Measurements from ENCODE around the gene OBSCN.

OBSCN gene

GRCh38 chr1:228318823-228319241, 111.0 kb downstream of the OBSCN start:
- in situ Hi-C loops (cut with HindIII; ENCODE audit: low pct_ligation_motif_present, low pct_unique_long_range_greater_than_20kb, low sequenced_read_pairs), result no loop called here
- DNase-seq, result no peak

- in situ Hi-C loops (cut with HindIII; ENCODE audit: low pct_ligation_motif_present, low pct_unique_long_range_greater_than_20kb, low sequenced_read_pairs), result no loop called here
- DNase-seq, result no peak
Measured at GRCh38 chr1:228319352-228320088, 111.7 kb downstream of the OBSCN start.

GRCh38 chr1:228320394-228320793, 112.5 kb downstream of the OBSCN start:
- in situ Hi-C loops (cut with HindIII; ENCODE audit: low pct_ligation_motif_present, low pct_unique_long_range_greater_than_20kb, low sequenced_read_pairs), result no loop called here
- no peak for DNase-seq

- in situ Hi-C loops (cut with HindIII; ENCODE audit: low pct_ligation_motif_present, low pct_unique_long_range_greater_than_20kb, low sequenced_read_pairs), result no loop called here
- no peak for DNase-seq
Measured at GRCh38 chr1:228321435-228321834, 113.6 kb downstream of the OBSCN start.

- no peak for DNase-seq
- in situ Hi-C loops (cut with HindIII; ENCODE audit: low pct_ligation_motif_present, low pct_unique_long_range_greater_than_20kb, low sequenced_read_pairs), result no loop called here
Measured at GRCh38 chr1:228321895-228322294, 114.1 kb downstream of the OBSCN start.

- in situ Hi-C loops (cut with HindIII; ENCODE audit: low pct_ligation_motif_present, low pct_unique_long_range_greater_than_20kb, low sequenced_read_pairs), result no loop called here
- no peak for DNase-seq
Measured at GRCh38 chr1:228323401-228323800, 115.6 kb downstream of the OBSCN start.

GRCh38 chr1:228325267-228325666, 117.4 kb downstream of the OBSCN start:
- in situ Hi-C loops (cut with HindIII; ENCODE audit: low pct_ligation_motif_present, low pct_unique_long_range_greater_than_20kb, low sequenced_read_pairs), result no loop called here

GRCh38 chr1:228329887-228330286, 122.0 kb downstream of the OBSCN start:
- no peak for DNase-seq

More at GRCh38 chr1:228325267-228325666, 117.4 kb downstream of the OBSCN start:
- no peak for DNase-seq

GRCh38 chr1:228332797-228333738, 125.2 kb downstream of the OBSCN start:
- in situ Hi-C loops (cut with HindIII; ENCODE audit: low pct_ligation_motif_present, low pct_unique_long_range_greater_than_20kb, low sequenced_read_pairs), result no loop called here
- DNase-seq, result no peak

More at GRCh38 chr1:228329887-228330286, 122.0 kb downstream of the OBSCN start:
- in situ Hi-C loops (cut with HindIII; ENCODE audit: low pct_ligation_motif_present, low pct_unique_long_range_greater_than_20kb, low sequenced_read_pairs), result no loop called here

- no peak for DNase-seq
- in situ Hi-C loops (cut with HindIII; ENCODE audit: low pct_ligation_motif_present, low pct_unique_long_range_greater_than_20kb, low sequenced_read_pairs), result no loop called here
Measured at GRCh38 chr1:228333739-228334115, 125.9 kb downstream of the OBSCN start.

GRCh38 chr1:228334226-228334935, 126.5 kb downstream of the OBSCN start:
- in situ Hi-C loops (cut with HindIII; ENCODE audit: low pct_ligation_motif_present, low pct_unique_long_range_greater_than_20kb, low sequenced_read_pairs), result no loop called here
- DNase-seq, result no peak

GRCh38 chr1:228334954-228335353, 127.1 kb downstream of the OBSCN start:
- in situ Hi-C loops (cut with HindIII; ENCODE audit: low pct_ligation_motif_present, low pct_unique_long_range_greater_than_20kb, low sequenced_read_pairs), result no loop called here
- no peak for DNase-seq

GRCh38 chr1:228335406-228336307, 127.8 kb downstream of the OBSCN start:
- no peak for DNase-seq
- in situ Hi-C loops (cut with HindIII; ENCODE audit: low pct_ligation_motif_present, low pct_unique_long_range_greater_than_20kb, low sequenced_read_pairs), result no loop called here

- in situ Hi-C loops (cut with HindIII; ENCODE audit: low pct_ligation_motif_present, low pct_unique_long_range_greater_than_20kb, low sequenced_read_pairs), result no loop called here
- DNase-seq, result no peak
Measured at GRCh38 chr1:228336308-228337030, 128.6 kb downstream of the OBSCN start.

GRCh38 chr1:228337031-228337564, 129.3 kb downstream of the OBSCN start:
- no peak for DNase-seq
- in situ Hi-C loops (cut with HindIII; ENCODE audit: low pct_ligation_motif_present, low pct_unique_long_range_greater_than_20kb, low sequenced_read_pairs), result no loop called here

- in situ Hi-C loops (cut with HindIII; ENCODE audit: low pct_ligation_motif_present, low pct_unique_long_range_greater_than_20kb, low sequenced_read_pairs), result no loop called here
- DNase-seq, result no peak
Measured at GRCh38 chr1:228337711-228338520, 130.1 kb downstream of the OBSCN start.
